ENCODE measurements around the gene FBXL7.

Gene FBXL7

DNA sequence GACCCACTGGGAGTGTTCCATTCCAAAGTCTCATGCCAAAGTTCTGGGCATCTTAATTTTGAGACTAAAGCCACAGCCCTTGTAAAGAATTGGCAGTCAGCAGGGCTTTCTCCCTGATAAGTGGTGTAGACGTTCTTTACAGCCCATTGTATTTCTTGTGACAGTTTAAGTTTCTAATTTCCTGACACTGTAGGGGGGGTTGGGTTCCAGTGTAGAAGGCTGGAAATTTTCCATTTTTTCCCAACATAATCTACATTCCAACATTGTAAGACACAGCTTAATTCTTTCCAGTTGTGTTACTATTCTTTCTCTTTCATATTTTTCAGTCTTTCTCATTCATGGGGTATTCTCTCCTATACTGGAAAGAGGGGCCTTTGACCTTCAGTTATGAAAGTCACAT is 121.1 kb downstream of the FBXL7 start:
- DNase-seq, result no peak

DNA sequence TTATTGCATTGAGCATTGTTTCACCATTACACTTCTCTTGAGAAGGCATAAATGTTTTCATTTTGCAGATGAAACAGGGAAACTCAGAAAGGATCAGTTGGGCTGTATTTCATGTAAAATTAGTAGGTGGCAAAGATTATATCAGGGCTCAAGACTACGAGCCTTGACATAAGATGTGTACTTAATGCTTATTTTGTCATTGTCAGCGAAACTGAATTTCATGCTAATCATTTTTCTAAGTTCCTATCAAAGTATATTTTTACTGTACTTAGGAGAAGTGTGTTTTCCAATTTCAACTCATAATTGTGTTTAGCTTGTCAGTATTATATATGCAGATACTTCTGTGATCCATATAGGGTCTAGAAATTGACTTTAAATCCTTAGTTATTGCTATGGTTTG is 123.8 kb downstream of the FBXL7 start:
- no peak for DNase-seq

DNA sequence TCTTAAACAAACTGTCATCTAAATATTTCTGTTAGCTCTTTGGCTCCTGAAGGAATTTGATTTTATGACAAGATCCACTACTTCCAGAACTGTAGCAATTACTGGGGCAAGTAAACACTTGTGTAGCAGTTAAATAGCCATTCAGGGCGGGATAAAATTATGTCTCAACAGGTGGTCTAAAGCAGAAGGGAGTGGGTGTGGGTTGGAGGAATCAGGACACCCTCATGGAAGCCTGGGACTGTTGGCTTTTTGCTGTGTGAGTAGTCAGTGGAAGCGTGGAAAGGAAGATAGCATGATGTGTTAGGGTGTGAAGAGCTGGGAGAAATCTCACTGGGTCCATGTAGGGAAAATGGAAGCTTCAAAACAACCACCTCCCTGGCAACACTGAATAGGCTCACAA is 127.1 kb downstream of the FBXL7 start:
- no peak for DNase-seq

DNA sequence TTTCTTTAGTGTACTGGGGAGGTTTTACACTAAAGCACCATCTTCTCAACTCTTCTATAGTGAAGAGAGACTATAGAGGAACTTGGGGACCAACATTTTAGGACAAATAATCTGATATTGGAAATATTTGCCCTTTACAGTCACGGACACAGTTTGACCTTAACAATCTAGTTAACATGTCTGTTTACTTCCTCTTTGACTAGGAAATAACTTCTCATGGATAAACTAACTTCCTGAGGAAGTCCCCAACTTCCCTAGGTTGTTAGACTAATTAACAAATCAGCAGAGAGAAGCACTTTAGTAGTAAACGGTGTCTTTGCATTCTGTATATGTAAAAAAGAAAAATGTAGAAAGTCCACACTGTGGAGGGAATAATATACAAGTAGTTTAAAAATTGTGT is 127.7 kb downstream of the FBXL7 start:
- DNase-seq, result no peak

DNA sequence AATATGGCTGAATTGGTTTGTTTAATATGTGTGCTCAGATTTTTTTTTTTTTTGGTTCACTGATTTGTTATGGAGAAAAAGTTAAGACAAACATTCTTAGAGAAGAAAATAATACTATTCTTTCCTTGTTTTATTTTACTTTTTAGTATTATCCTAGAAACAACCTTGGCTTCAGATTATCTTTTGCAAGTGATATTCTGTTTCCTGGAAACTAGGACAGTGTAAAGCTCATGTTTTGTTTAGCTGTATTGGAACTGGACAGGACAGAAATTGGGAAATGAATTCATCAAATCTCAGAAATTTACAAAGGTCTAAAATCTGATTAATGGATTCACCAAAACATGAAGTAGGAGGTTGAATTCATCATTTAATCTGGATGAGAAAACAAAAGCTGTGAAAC is 130.5 kb downstream of the FBXL7 start:
- DNase-seq, result no peak

DNA sequence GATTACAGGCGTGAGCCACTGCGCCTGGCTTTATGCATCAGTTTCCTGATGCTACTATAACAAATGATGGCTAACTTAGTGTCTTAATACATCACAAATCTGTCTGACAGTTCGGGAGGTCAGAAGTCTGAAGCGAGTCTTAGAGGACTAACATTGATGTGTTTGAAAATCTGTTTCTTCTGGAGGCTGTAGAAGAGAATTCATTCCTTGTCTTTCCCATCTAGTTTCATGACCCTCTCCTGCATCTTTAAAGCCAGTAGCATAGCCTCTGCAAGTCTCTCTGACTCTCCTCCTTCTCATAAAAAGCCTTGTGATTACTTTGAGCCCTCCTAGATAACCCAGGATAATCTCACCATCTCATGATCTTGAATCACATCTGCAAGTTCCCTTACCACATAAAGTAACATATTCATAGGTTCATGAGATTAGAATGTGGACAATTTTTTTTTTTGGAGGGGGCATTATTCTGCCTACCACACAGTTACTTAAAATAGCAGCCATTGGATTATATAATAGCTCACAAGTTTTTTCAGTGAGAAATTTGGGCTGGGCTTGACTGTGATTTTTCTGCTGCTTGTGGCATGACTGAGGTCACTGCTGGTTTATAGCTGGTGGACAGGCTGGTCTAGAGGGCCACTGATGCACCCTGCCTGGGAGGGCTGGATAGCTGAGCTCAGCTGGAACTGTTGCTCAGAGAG is 134.8 kb downstream of the FBXL7 start:
- no peak for DNase-seq

DNA sequence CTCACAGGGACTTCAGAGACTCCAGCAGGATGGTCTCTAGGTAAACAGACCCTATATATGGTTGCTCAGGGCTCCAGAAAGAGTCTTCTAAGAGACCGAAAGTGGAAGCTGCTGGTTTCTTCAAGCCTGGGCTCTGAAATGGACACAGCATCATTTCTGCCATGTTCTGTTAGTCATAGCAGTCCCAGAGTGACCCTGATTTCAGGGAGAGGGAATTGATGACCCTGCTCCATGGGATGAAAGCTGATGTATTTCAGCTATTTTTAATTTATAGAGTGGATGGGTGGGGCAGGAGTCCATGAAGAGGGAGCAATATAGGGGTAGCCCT is 135.3 kb downstream of the FBXL7 start:
- no peak for DNase-seq

DNA sequence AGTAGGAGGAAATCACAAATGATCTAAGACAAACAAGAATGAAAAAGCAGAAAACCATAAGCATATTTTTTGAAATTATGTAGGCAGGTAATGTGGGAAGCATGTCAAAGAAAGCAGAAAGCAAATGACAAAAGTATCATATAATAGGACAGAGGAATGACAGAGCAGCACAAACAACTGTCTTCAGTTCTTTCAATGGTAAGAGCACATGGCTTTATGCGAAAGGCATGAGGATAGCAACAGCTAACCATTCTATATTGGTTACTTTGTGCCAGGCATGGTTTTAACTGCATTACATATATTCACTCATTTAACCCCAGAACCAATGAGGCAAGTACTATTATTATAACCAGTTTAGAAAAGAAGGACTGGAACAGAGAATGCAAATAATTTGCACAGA is 137.4 kb downstream of the FBXL7 start:
- DNase-seq, result no peak

DNA sequence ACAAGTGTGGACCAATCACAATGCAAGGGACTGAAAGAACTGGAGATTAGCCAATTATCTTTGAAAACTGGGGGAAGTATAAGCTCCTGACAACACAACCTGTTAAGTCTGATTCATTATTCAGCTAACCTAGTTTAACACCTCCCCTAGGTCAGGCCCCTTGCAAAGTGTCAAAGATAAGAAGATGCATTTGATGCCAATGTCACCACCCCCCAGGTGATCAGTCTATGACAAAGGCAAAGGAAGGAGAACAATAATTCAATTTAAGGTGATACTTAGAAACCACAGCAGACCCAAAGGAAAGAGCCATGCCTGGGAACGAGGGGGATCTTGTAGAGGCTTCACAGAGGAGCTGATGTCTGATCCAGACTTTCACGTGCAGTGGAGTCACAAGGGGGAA is 137.9 kb downstream of the FBXL7 start:
- no peak for DNase-seq

DNA sequence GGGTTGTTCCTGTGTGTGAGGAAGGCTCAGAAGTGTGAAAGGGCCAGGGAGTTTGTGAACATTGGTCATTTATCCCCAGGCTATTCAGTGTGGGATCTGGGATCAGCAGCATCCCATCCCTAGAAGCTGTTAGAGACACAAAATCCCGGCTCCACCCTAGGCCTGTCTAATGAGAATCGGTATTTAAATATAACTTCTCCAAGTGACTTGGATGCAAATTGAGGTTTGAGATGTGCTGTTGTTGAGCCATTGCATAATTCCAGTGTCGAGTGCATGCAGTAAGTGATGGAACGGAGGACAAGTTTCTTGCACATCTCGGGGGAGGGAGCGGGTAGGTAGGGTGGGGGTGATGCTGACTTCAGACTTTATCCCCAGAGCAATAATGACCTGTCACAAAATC is 138.3 kb downstream of the FBXL7 start:
- no peak for DNase-seq

DNA sequence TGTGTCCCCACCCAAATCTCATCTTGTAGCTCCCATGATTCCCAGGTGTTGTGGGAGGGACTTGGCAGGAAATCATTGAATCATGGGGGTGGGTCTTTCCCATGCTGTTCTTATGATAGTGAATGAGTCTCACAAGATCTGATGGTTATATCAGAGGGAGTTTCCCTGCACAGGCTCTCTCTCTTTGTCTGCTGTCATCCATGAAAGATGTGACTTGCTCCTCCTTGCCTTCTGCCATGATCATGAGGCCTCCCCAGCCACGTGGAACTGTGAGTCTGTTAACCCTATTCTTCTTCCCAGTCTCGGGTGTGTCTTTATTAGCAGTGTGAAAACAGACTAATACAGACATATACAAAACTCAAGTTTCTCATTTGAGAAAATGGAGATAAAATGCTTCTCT is 139.3 kb downstream of the FBXL7 start:
- DNase-seq, result no peak

DNA sequence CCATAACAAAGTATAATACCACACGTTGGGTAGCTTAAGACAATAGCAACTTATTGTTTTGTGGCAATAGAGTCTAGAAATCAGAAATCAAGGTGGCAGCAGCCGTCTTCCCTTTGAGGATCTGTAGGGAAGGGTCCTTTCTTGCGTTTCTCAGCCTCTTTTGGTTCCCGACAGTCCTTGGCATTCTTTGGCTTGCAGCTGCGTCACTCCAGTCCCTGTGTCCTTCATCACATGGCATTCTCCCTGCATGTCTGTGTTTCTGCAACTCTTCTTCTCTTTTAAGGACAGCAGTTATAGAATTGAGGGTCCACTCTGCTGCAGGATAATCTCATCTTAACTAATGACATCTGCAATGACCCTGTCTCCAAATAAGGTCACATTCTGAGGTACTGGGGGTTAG is 140.1 kb downstream of the FBXL7 start:
- DNase-seq, result no peak

DNA sequence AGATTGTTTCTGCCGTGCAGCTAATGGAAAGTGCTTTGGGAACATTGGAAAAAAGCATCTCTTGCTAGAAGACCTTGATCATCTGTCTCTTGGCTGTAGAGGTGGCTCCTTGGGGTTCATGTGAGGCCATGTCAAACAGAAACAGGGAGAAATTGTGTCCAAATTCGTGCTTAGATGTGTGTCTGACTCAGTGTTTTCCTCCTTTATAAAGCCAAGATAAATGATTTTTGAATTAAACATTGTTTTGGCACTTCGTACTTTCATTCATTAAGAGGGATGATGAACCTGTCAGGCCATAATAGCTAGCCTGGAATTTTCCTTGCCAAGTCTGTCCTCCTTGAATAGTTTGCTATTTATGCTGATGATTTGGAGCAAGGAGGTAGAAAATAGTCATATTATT is 143.8 kb downstream of the FBXL7 start:
- no peak for DNase-seq

DNA sequence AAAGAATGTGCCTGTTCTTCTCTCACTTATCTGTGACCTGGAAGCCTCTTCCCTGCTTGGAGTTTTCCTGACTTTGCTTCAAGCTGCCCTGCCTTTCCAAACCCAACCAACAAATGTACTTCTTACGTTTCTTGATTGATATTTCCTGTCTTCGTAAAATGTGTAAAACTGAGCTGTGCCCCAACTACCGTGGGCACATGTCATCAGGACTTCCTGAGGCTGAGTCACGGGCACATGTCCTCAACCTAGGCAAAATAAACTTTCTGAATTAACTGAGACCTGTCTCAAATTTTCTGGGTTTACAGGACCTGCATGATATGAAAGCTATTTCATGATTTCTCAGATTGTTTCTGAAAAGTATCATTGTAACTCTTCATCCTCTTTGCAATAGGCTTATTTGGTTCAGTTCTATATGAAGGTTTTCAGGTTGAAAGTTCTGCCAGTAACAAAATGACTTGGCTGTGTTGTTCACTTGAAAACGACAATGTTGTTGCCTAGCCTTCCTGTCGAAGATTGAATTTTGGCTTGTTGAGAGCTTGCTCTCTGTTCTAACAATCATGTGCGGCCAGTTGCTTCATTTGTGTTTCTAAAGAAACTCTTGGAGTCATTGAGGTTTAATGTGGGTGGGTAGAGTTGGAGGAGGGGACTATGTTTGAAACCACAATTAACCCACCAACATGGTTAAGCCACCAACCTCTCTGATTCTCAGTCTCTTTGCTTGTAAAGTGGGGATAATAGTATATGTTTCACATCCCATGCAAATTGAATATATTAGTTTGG is 145.6 kb downstream of the FBXL7 start:
- no peak for DNase-seq

DNA sequence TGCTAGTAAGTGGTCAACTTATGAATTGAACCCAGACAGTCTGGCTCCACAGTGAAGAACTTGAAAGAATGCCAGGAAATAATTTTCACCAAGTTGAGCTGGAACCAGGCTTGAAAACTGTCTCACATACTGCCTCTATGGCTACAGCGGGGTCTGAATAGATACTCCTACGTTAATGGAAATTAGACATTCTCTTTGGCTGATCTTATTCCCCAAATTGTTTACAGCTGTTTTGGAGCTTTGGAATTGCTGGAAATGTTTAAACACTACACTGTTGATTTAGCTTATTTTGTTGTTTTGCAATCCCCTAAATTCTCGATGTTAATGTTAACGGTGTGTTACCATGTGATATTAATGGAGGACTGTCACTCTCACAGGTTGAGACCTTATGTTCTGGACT is 146.4 kb downstream of the FBXL7 start:
- DNase-seq, result no peak

DNA sequence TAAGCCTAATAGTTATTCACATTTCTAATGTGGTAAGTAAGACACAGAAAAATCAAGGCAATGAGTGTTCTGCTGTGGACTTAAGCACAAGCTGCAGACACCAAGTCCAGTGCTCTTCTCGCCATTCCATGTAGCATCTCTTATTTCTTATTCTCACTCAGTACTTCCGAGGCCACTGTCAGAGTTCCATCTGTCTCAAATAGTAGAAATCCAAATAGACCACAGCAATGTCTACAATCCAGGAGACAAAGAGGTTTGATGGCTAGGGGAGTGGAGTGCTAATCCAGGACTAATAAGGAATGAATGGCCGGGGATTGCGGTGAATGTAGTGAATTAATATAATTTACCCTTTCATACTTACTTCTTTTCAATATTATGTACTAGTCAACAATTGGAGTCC is 147.3 kb downstream of the FBXL7 start:
- no peak for DNase-seq

DNA sequence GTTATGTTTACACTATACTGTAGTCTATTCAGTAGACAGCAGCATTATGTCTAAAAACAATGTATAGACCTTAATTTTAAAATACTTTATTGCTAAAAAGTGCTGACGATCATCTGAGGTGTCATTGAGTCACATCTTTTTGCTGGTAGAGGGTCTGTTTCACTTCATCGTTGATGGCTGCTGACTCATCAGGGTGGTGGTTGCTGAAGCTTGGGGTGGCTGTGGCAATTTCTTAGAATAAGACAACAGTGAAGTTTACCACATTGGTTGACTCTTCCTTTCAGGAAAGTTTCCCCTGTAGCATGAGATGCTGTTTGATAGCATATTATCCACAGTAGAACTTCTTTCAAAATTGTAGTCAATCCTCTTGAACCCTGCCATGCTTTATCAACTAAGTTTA is 150.3 kb downstream of the FBXL7 start:
- no peak for DNase-seq

DNA sequence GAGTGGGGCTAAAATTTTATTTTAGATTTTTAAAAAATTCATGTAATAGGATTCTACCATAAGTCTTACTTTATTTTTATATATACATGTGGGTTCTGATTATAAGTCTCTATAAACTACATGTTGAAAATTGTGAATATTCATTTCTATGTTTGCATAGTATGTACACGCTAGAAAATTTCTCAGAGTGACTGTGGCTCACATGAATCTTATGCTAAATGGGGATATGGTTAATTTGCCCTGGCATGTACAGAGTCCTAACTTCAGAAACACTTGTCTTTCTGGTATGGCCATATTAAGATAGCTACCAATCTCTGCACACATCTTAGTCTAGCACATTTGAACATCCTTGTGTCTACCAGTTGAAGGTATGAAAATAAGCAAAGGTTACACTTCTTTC is 154.8 kb downstream of the FBXL7 start:
- DNase-seq, result no peak

DNA sequence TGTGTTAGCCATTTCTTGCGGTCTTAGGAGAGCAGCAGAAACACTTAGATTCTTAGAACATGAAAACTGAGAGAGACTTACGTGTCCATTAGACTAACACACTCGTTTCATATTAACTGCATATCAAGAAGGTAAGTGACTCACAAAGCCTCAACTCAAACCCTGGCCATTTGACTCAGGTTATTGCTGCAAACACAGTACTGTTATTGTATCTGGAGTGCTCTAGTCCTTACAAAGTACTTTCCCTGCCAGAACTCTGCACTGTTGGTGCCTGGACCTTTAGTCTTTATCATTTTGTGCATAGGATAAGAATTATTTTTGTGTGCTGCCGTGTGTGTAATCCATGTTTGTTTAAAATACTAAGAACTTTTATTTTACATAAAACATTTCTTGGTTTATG is 155.7 kb downstream of the FBXL7 start:
- no peak for DNase-seq

DNA sequence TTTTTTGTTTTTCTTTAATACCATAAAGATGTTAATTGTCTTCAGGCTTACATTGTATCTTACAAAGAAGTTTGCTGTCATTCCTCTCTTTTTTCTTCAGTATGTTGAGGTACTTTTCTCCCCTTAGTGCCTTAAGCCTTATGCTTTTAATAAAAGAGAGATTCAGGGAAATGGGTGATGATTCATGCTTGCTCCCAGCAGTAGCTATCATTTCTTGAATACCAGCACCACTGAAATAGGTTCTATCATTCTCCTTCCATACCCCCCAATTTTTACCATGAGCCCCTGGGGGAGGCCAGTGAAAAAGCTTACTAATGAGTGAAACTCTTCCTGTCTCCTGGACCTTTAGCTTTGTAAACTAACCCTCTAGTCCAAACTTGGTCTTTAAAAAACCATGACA is 165.0 kb downstream of the FBXL7 start:
- no peak for DNase-seq

DNA sequence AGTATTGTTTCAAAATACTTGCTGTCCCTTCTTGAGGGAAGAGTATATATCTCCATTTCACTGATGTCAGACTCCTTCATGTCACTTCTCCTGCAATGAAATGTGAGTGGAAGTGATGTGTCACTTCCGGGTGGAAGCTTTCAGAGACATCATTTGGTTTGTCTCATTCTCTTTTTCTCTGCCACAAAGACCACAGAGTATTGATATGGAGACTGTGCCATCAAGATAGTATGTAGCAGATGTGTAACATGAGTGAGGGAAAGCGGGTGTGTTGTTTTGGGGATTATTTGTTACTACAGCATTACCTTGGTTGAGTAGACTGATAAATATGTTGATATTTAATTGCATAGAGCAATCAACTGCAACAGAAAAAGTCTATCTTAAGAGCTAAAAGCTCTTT is 169.8 kb downstream of the FBXL7 start:
- DNase-seq, result no peak

DNA sequence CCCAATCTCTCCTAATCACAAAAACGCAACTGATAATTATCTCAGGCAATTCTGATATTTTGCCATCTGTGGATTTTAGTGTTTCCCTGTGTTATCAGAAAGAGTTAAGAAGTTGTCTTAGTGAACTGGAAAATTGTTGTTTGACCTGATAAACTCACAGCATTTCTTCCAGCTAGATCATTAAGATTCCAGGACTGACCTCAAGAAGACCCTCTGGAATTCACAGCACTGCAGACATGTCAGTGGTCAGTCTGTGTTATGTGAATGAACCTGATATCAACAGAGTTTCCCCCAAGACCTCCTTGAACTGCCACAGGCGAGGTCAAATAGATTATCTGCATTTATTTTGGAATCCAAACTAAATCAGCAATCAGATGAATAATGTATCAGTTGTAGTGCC is 174.7 kb downstream of the FBXL7 start:
- DNase-seq, result no peak

DNA sequence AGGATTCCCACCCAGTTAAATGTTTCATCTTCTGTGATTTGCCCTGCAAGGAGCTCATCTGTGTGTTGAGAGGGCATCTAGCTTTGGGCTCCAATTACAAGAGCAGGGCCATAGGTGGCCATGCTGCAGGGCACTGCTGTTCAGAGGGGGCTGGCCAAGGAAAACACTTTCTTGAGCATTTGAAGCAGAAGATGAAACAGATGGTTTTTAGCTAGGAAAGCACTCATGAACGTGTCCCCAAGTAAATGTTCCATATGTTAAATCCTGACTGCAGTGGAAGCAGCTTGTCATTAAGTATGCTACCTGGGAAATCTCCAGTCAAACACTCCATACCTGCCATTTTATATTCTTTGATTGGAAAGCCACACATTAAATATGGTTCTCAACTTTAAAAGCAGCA is 176.6 kb downstream of the FBXL7 start:
- DNase-seq, result no peak

DNA sequence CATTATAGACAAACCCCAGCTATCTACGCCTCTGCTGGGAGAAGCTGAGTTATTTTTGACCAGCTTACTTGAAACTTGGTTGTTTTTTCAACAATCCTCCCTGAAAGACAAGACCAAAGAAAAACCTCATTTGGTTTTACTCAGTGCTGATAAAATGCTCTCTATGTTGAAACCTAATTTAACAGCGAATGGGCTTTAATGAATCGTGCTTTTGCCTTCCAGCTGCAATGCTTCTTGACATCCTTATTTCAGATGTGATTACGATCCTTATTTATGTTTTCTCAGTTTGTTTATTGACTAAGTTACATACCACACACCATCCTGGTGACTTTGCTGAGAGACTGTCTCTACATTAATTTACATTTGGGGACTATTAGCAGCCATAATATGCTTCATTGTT is 179.2 kb downstream of the FBXL7 start:
- no peak for DNase-seq

DNA sequence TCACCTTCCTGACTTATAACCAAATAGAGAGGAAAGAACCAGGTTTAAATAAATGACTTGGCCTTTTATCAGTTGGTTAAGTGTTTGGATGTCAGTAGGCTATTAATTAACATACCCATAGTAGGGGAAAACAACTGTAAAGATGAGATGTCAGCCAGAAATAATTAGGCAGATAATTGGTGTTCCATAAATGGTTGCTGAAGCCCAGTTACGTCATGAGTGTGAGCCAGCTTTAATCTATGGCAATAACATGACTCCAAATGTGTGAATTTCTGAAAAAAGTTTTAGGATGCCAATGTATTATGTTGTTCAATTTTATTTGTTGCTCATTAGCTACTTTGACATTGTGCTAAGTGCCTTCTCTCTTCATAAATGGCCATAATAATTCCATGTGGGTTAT is 180.5 kb downstream of the FBXL7 start:
- no peak for DNase-seq

Data from activated CD4-positive, alpha-beta T cell treated with anti-CD3 and anti-CD28 coated beads for 4 hours (primary cell).